A172 (cell line): ENCODE results near the gene TIMP2. TPM values are rescaled to one million over a fixed set of nuclear protein-coding genes. Genes with fewer than 3 reads are reported as not detected.
A peak's percentile ranks its signal among the peaks of the same experiment; 100 is the strongest.
"Not testable (repeated sequence)": the region's sequence is repeated elsewhere in the genome, so short reads cannot be mapped to it uniquely, and the experiment has no call there.

ENCODE experiments used
- DNase-seq: peaks from one replicate; pipeline ENCODE4 v3.0.0-alpha.2; 2015; ENCODE audit warnings: low spot score
- total RNA-seq: library from RNA; depleted of rRNA; stranded (reverse); fragments of >200 nt; shearing (Covaris generic); gene quantifications from 2 replicates; pipeline ENCODE4 v1.2.3, GENCODE V29; 2014

TIMP2 gene
- total RNA-seq, 1 experiment from 2014 or later = 257 TPM

- DNase-seq = no peak
Measured at GRCh38 chr17:78870621-78871020, 54.6 kb downstream of the TIMP2 start.

GRCh38 chr17:78868391-78868790 lies 56.8 kb downstream of the TIMP2 start:
- DNase-seq = peak; percentile 55

- DNase-seq = not testable (repeated sequence)
Measured at GRCh38 chr17:78867046-78867445, 58.1 kb downstream of the TIMP2 start.

GRCh38 chr17:78865682-78866390 lies 59.4 kb downstream of the TIMP2 start:
- DNase-seq = peak; percentile 83

GRCh38 chr17:78864117-78864516 lies 61.1 kb downstream of the TIMP2 start:
- no peak for DNase-seq

- peak; percentile 100 for DNase-seq
Measured at GRCh38 chr17:78862073-78863023, 62.8 kb downstream of the TIMP2 start.

- DNase-seq = no peak
Measured at GRCh38 chr17:78861229-78861628, 64.0 kb downstream of the TIMP2 start.

GRCh38 chr17:78859051-78859450 lies 66.1 kb downstream of the TIMP2 start:
- DNase-seq = no peak

GRCh38 chr17:78857266-78857665 lies 67.9 kb downstream of the TIMP2 start:
- no peak for DNase-seq

GRCh38 chr17:78855561-78856165 lies 69.5 kb downstream of the TIMP2 start:
- no peak for DNase-seq

GRCh38 chr17:78854508-78854907 lies 70.7 kb downstream of the TIMP2 start:
- no peak for DNase-seq

GRCh38 chr17:78853926-78854394 lies 71.2 kb downstream of the TIMP2 start:
- no peak for DNase-seq

GRCh38 chr17:78852709-78853121 lies 72.5 kb downstream of the TIMP2 start:
- no peak for DNase-seq

GRCh38 chr17:78849026-78849425 lies 76.2 kb downstream of the TIMP2 start:
- DNase-seq = no peak

GRCh38 chr17:78847052-78847451 lies 78.1 kb downstream of the TIMP2 start:
- no peak for DNase-seq

GRCh38 chr17:78844301-78845005 lies 80.7 kb downstream of the TIMP2 start:
- peak; percentile 38 for DNase-seq

- peak; percentile 58 for DNase-seq
Measured at GRCh38 chr17:78842881-78843565, 82.2 kb downstream of the TIMP2 start.

GRCh38 chr17:78840780-78841611 lies 84.2 kb downstream of the TIMP2 start, which contains the start of gene USP36:
TSS of gene USP36 (minus strand) at chr17:78840814. CDS start at chr17:78836363, 4,451 bp downstream.
- DNase-seq = peak; percentile 98

GRCh38 chr17:78840530-78840779 lies 84.7 kb downstream of the TIMP2 start:
- DNase-seq = no peak
